Cerebellar nuclear complex (tissue), 1 donor: ENCODE measurements around the gene ISG20.

Source experiments
- DNase-seq, 2 experiments: peaks; one replicate each; lab custom pipeline; 2025; lab: John Stamatoyannopoulos, UW

ISG20 gene

DNA sequence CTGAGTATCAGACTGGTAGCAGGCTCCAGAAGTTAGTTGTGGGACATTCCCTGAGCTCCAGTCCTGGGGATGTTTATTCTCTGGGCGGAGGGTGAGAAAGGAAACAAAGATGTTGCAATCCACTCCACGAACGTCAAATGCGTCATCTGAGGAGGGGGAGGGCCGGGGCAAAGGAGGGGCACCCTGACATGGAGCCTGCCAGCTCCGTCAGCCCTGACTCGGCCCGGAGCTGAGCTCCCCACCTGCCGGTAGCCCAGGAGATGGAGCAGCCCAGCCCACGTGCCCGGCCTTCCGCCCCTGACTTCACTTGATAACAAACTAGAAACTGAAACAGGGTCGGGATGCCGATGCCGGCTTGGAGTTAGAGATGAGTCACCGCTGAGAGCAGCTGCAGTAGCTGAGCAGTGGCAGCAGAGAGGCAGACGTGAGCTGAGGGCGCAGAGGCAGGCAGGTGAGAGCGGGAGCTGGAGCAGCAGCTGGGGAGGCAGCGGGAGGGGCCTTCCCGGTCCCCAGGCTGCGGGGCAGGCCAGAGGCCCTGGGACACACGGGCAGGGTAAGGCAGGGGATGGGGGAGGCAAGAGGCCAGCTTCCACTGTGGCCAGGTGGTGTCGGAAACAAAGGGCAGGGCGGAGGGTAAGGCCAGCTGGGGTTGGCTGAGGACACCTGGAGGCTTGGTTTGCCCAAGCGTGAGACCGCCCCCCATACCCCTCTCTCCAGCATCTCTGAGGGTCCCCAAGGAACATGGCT is at the start of gene ISG20:
Gene ISG20 (plus strand): TSS at position 391 of the 747 bp plus-strand sequence. CDS start 351 bp downstream, at position 742.
- DNase-seq: no peak

DNA sequence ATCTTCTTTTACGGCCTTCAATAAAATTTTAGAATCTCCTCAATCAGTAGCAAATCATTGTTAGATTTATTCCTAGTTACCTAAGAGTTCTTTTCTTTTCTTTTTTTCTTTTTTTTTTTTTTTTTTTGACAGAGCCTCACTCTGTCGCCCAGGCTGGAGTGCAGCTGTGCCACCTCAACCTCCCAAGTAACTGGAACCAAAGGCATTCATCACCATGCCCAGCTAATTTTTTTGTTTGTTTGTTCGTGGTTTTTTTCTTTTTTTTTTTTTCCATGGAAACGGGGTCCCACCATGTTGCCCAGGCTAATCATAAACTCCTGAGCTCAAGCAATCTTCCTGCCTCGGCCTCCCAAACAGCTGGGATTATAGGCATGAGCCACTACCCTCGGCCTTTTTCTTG is 48.1 kb upstream of the ISG20 start:
- DNase-seq: no peak

DNA sequence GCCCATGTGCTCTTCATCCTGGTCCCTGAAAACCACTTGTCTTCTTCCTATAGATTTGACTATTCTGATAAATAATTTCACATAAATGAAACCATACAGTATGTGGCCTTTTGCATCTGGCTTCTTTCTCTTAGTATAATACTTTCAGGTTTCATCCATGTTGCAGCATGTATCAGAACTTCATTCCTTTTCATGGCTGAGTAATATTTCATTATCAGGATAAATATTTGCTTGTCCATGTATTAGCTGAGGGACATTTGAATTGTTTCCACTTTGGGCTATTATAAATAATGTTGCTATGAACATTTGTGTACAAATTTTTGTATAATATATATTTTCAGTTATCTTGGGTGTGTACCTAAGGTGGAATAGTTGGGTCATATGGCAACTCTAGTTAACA is 47.4 kb upstream of the ISG20 start:
- no peak for DNase-seq

DNA sequence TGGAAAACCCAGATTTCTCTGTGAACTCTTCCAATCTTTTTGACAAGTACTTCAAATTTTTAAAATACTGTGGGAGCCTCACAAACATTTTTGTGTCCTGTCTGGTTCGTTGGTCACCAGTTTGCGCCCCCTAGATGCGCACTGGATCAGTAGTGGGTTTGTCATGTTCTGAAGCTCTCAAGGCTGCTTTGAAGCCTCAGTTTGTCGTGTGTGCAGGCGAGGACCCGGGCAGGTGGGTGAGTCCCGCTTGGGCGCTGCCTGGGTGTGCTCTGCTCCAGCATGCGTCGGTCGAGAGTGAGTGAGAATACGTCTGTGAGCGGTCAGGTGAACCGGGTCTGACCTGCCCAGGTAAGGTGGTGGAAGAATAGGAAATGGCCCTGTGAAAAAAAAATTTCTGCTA is 34.9 kb upstream of the ISG20 start:
- no peak for DNase-seq

DNA sequence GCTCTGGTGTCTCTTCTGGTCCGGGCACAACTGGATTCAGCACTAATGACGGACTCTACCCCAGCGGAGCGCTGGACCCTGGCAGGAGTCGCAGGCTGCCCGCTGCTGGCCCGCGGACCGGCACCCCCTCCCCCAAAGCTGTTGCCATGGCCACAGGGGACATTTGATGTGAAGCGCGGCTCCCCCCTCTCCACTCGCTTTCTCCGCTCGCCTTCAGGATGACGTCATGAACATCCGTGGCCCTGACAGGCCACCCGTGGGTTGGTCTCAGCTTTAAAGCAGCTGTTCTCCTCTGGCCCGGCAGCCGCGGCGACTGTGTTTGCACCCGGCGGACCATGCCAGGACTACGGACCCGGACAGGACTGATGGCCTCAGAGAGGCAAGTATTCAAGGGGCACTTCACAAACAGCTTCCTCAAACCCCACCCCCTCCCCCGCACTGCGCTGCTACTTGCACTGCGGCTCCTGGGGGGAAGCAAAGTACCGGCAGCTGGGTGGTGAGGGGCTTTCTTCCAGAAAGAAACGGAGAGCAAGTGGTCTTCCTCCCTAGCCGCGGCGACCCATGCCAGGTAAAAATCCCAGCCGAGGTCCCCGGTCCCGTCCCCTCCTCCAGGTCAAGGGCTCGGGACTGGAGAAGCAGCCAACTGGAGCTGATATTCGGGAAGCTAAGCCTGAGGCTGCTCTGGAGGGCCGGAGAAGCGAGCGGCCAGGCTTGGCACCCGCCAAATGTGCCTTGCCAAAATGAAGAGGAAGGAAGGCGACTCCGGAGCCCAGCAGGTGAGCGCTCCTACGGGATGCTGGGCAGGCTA is 34.2 kb upstream of the ISG20 start:
- peak in 1 of 2 experiments; percentile 35 for DNase-seq

DNA sequence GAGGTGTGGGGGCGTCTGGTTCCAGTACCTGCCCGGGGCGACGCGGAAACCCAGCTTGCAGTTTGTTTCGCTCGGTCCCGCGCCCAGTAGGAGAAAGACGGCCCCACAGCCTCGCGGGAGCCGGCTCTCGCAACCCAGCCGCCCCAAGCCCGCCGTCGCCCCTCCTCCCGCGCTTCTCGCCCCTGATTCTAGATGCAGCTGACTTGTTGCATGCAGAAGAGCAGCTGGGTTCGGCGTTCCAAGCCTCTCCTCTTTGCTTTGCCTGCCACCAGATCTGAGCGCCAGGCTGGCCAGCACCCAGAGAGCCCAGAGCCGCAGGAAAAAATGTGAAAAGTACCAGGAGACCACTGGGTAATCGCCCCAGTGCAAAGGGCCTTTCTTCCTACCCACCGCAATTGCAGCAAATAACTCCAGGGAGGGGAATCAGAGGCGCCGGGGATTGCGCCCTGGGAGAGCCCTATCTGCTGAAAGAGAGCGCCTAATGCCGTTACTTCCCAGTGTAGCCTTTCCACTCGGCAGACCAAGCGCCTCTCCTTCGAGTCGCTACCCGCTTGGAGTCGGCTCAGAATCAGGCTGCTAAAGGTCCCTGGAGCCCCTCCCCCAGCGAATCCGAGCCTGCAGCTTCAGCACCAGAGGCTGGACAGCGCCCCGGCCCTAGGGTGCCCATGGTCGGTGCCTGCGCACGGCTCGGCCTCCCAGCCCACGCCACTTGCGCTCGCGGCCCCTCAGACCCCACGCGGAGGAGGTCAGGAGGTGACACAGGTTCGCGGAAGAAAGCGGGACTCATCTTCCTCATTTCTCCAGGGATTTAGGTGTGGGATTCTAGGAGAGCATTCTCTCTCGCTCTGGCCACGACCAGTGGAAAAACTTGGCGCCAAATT is 33.4 kb upstream of the ISG20 start:
- no peak for DNase-seq

DNA sequence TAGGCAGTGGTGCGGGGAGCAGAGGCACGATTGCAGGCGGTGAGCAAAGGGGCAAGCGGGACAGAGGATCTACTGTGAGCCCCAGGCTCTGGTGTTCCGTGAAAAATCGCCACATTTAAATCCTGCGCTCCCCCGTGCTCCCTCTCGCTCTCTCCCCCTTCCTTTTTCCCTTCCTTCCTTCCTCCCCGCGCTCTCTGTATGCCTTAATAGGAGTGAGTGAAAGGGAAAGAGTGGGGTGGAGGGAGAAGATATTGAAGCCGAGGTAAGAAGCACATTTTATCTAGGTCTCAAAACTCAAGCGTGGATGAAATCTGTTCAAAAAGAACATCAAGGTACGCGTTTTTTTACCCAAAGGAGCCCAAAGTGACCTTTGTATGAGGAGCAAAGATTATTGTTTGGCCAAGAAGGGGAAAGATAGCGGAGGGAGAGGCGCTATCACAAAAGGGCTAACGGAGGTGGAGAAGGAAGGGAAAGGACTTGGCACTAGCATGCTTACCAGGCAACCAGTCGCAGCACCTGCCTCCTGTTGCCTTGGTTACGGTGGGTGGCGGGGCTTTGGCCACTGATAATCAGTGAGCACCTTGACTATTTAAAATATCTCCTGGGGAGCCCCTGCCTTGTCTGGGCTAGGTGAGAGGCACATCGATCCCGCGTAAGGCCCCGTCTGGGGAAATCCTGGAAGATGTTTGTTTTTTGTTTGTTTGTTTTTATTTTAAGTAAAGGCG is 32.6 kb upstream of the ISG20 start:
- peak in 1 of 2 experiments; percentile 15 for DNase-seq

DNA sequence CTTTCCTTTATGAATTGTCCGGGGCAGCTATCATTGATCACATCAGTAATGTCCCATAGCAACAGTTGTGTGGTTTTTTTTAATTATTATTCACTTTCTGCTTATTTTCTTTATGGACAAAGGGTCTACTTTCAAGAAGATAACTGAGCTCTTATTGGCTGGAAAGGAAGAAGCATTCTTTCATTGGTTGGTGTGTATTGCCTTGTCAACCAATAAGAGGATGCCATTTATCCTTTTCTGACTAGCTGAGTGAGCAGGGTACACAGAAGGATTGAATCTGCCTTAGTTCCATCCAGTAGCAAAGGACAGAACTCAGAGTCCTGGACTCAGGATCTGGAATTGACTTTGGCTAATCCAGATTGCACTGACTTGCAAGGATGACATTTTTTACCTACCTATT is 30.9 kb upstream of the ISG20 start:
- DNase-seq: no peak

DNA sequence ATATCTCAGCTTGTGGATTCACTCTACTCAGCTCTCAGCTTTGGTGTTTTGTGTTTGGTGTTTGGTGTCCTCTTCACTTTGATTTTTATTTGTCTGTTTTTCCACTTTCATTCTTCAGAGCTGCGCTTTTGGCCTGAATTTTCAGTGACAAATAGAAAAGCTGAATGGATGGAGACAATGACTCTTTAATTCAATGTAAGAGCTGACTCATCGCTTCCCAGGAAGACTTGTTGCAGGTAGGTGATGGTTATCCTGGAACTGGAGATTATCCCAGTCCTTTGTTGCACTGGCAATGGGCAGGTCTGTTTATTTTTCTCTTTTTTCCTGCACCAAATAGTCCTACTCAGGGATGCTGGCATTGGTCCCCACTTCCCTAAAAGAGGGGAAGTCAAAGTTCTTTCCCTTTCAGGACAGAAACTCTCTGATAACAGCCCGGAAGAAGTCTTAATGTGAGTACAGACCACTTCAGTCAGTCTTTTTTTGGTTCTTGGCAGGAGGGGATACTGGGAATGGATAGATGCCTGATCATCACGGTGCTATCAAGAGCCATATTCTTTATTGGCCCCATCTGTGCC is 30.1 kb upstream of the ISG20 start:
- DNase-seq: no peak

DNA sequence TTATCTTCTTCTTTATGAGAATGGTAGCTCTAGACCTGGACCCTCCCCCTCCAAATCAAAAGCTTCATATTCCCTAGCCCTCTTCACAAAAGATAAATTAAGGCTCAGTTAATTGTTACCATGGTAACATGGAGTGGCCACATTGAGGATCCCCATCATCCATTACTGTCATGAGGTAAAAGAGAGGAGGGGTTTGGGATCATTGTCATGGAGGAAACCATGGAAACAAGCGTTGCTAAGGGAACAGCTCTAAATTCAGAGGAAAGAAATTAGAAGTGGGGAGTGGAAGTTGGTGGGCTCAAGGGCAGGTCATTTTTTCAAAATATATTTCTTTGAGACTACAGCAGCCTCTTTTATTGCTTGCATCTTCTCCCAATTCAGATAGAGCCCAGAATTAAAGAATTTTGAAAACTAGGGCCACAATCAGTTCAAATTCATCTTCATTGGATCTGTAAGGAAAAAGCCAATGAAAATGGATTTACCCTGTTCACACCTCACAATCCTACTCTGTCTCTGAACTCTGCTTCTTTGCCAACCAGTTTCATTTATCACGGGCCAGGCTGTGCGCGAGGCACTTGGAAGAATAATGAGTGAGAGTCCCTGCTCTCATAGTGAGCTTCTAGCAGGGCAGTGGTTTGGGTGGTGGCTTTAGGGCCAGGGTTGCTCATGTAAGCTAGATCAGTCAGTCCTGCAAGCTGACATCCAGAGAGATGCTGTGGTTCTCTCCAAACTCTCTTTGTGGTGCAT is 29.3 kb upstream of the ISG20 start:
- DNase-seq: no peak

DNA sequence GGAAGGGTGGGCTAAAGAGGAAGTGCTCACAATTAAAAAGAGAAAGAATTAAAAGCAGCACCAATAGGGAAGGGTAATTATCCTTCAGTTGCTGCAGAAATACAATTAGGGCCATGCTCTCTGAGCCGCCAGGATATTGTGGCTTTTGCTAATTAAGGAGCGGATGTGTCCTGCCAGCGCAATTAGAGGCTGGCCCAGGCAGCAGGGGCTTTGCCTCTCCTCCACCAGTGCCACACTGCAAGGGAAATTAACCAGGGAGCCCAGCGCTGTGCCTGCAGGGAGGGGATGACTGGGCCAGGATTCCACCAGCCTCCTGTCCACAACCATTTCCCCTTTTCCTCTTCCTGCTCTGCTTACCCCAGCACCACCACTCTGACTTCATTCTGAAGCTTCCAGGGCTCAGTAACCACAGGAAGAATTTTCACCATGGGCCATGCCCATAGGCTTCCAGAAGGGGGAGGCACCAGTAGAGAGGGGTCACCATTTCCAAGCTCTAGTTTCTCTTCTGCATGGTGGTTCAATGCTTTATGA is 28.1 kb upstream of the ISG20 start:
- no peak for DNase-seq

DNA sequence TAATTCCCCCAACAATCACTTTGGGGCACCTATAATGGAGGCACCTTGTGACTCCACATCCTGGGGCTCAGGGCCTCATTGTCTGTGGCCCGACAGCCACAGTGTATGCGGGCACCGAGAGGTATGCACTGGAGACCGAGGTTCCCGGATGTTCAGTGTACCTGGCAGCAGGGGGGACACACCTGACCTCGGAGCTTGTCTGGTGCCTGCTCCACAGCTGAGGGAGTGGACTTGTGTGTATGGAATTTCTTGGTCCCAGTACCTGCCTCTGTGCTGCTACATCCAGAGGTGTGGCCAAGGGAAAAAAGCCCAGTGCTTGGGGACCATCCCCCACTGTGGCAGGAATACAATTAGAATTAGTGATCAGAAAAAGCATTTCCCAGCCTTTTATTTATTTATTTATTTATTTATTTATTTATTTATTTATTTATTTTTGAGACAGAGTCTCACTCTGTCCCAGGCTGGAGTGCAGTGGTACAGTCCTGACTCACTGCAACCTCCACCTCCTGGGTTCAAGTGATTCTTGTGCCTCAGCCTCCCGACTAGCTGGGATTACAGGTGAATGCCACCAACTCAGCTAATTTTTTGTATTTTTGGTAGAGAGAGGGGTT is 26.5 kb upstream of the ISG20 start:
- DNase-seq: no peak

DNA sequence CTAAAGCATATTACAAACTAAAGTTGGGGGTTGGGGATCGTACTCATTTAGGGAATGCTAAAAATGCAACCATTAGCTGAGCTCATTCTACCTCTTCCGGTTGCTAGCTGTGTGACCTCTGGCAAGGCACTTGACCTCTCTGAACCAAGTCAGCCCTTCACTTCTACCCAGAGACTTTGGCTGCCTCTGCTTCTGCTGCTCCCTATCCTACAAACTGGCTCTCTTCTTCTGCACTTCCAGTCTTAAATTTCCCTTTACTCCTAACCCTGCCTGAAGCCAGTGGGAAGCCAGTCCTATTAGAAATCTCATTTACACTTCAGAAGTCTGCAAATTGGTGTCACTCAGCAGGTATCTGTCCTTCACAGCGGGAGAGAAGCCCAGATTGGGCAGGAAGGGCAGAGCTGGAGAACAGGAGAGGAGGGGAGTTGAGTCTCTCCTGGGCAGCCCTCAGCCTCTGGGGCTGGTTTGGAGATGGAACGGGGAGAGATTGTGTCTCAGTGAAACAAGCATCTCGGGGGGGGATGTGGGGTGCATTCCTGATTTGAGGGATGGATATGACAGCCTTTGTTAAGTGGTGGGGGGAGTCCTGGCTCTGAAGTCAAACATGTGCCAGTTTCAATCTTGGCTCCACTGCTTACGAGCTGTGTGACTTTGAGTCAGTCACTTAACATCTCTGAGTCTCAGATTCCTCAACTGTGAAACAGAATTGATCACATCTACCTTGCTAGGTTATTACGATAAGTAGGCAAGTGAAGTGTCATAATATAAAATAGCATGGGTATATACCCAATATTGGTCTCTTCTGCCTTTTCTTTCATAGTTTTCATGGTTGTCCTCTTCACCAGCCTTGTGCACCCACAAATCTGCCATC is 25.5 kb upstream of the ISG20 start:
- DNase-seq: no peak

DNA sequence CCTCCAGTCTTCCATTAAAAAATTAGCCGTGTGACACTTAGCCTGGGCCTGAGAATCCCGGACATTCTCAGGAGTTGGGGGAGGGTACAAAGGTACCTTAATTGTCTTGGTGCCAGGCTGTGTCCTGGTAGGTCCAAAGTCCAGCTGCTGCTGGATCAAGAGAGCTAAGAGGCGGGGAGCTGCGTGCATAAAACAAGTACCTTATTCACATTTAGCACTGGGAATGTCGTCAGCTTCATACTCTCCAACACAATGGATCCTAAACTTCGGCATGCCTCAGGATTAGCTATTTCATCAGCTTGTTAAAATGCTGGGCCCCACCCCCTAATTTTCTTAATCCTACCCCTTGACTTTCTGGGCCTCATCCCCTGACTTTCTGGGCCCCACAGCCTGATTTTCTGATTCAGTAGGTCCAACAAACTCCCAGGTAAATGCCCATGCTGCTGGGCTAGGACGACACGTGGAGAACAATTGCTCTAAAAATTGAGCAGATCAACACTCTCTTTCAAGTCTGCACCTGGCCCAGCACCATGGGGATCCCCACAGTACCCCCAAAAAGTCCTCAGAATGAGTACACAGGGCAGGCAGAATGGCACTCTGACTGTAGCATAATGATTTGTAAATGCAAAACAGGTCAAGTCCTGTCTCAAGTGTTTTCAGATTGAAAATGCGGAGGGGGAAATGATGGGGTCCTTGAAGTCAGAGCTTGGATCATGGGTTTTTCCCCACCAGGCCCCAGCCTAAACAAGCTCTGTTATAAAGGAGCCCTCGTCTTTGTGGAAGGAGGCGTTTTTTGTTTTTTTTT is 23.3 kb upstream of the ISG20 start:
- DNase-seq: no peak

DNA sequence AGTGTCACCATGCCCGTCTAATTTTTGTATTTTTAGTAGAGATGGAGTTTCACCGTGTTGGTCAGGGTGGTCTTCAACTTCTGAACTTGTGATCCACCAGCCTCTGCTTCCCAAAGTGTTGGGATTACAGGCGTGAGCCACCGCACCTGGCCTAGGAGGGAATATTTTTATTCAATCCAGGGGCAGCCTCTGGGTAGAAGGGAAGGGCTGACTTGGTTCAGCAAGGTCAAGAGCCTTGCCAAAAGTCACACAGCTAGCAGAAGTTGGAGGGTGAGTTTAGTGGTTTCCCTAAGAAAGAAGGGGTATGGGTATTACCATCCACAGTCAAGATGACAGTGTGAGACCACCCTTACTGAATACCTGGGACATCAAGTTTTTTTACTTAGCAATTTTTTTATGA is 22.6 kb upstream of the ISG20 start:
- no peak for DNase-seq

DNA sequence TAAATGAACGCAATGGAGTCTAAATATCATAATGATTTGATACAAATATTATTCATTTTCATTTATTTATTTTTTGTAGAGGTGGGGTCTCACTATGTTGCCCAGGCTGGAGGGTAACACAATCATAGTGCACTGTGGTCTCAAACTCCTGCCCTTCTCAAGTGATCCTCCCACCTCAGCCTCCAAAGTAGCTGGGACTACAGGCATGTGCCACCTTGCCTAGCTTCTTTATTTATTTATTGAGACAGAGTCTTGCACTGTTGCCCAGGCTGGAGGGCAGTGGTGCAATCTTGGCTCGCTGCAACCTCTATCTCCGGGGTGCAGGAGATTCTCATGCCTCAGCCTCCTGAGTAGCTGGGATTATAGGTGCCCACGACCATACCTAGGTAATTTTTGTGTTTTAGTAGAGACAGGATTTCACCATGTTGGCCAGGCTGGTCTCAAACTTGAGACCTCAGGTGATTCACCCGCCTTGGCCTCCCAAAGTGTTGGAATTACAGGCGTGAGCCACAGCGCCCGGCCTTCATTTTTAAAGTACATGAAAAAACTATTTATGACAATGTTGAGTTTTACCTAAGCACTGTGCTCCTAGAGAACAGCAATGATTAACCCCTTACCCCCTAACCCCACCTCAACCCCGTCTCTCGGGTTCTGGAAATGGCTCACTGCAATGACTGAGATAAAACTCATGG is 21.6 kb upstream of the ISG20 start:
- no peak for DNase-seq

DNA sequence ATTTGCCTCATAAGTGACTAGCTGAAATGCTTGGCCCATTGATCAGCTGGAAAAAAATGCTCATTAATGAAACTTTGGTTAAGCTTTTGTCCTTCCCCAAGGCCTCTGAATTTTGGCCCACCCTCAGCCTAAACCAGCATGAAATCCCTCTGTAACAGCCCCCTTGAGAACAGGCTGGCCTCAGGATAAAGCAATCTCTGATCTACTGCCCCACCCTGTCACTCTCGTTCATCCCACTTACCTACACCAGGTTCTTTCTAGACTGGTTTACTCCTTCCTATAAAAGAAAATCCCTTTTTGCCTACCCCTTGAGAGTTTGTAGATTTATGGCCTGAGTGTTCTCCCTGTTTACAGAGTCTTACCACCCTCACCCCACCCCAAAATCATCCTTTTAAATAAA is 21.0 kb upstream of the ISG20 start:
- DNase-seq: no peak
